Osteoblast (primary cell): ENCODE data around the gene KCTD13. TPM values are rescaled to one million over a fixed set of nuclear protein-coding genes. Genes with fewer than 3 reads are reported as not detected.

Source experiments
- DNase-seq: peaks from one replicate; pipeline ENCODE4 v3.0.0; 2011; ENCODE audit warnings: low spot score, mixed read lengths; ENCODE audit not compliant: insufficient read length; ENCODE audit errors: missing footprints
- H2AFZ ChIP-seq: 2 replicates; pipeline ENCODE4 v1.6.0; 2011; ENCODE audit warnings: mild to moderate bottlenecking, low read length
- H3K27ac ChIP-seq: 2 replicates; pipeline ENCODE4 v1.5.1; 2011; ENCODE audit warnings: mild to moderate bottlenecking, low read depth, low read length, moderate library complexity
- H3K27me3 ChIP-seq: 2 replicates; pipeline ENCODE4 v1.6.0; 2012; ENCODE audit warnings: mild to moderate bottlenecking, control low read depth, inconsistent platforms, low read length, moderate library complexity; ENCODE audit not compliant: insufficient read depth
- H3K36me3 ChIP-seq: 2 replicates; pipeline ENCODE4 v1.5.1; 2011; ENCODE audit warnings: mild to moderate bottlenecking, low read length, control low read depth, moderate library complexity; ENCODE audit not compliant: insufficient read depth
- H3K4me1 ChIP-seq: 2 replicates; pipeline ENCODE4 v1.5.1; 2011; ENCODE audit warnings: mild to moderate bottlenecking, low read length, control low read depth, moderate library complexity; ENCODE audit not compliant: insufficient read depth
- H3K4me2 ChIP-seq: 2 replicates; pipeline ENCODE4 v1.6.0; 2011; ENCODE audit warnings: mild to moderate bottlenecking, low read length; ENCODE audit not compliant: insufficient read depth
- H3K4me3 ChIP-seq: fragments of 200-600 bp; sonication (generic); 3 replicates; pipeline ENCODE4 v1.5.1; 2012; ENCODE audit warnings: mild to moderate bottlenecking, low read length, inconsistent platforms; ENCODE audit not compliant: insufficient read depth
- H3K79me2 ChIP-seq: 2 replicates; pipeline ENCODE4 v1.6.0; 2012; ENCODE audit warnings: mild to moderate bottlenecking, low read length, control low read depth, inconsistent platforms; ENCODE audit not compliant: insufficient read depth
- H3K9me3 ChIP-seq: 2 replicates; pipeline ENCODE4 v1.5.1; 2011; ENCODE audit warnings: low read depth, low read length, control low read depth
- H4K20me1 ChIP-seq: 2 replicates; pipeline ENCODE4 v1.6.0; 2012; ENCODE audit warnings: mild to moderate bottlenecking, low read length, control low read depth; ENCODE audit not compliant: insufficient read depth
- total RNA-seq: library from RNA; depleted of rRNA; stranded (reverse); fragments of >200 nt; gene quantifications from 2 replicates; pipeline ENCODE4 v1.2.3, GENCODE V29; 2012
- TF ChIP-seq, protein P1 (sequence below): IDR thresholded peaks from 2 replicates; pipeline ENCODE4 v1.5.1; 2011; ENCODE audit warnings: mild to moderate bottlenecking, low read depth, low read length, moderate library complexity; ENCODE audit errors: extremely low read depth

KCTD13 gene
- total RNA-seq, 1 donor = 11.9 TPM

DNA sequence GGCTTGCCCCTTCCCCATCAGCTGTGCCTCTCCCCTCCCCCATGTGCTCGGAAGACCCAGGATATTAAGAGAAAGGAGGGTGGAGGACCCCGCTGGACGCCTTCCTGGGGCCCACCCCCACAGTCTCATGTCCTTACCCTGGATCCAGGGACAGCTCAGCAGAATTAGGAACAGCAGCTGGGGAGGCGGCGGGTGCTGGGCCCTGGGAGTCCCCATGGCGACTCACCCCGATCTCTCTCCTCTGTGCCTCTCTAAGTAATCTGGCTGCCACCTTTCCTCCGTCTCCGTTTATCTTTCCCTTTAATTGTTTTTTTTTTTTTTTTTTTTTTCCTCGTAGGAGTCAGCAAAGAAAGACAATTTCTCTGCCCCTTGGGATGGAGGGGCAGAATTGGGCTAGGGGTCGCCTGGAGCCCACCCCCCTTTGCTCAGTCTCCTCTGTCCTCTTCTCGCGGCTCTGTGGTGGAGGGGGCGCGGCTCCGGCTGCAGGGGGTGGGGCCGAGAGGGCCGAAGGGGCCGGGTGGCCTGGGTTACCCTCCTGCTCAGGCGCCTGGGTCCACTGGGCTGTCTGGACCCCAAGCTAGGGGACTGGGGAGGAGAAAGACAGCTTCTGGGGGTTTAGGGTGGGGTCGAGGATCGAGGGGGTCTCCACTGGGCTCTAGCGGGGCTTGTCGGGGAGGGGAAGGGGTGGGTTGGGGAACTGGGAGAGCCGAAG is 27.1 kb downstream of the KCTD13 start:
- H3K36me3 ChIP-seq = peaks cover 3% of the 10 kb centered on the region
- peaks cover 15% of the 10 kb centered on the region for H4K20me1 ChIP-seq
- H3K79me2 ChIP-seq = peaks cover 23% of the 10 kb centered on the region
- peak overlapping the region; percentile 92 for H3K4me2 ChIP-seq
- H2AFZ ChIP-seq = peak overlapping the region; percentile 35
- H3K9me3 ChIP-seq = no peaks in the 10 kb centered on the region
- H3K4me1 ChIP-seq = peaks cover 20% of the 10 kb centered on the region
- no peak overlapping the region for H3K27ac ChIP-seq
- TF ChIP-seq, protein P1, sequence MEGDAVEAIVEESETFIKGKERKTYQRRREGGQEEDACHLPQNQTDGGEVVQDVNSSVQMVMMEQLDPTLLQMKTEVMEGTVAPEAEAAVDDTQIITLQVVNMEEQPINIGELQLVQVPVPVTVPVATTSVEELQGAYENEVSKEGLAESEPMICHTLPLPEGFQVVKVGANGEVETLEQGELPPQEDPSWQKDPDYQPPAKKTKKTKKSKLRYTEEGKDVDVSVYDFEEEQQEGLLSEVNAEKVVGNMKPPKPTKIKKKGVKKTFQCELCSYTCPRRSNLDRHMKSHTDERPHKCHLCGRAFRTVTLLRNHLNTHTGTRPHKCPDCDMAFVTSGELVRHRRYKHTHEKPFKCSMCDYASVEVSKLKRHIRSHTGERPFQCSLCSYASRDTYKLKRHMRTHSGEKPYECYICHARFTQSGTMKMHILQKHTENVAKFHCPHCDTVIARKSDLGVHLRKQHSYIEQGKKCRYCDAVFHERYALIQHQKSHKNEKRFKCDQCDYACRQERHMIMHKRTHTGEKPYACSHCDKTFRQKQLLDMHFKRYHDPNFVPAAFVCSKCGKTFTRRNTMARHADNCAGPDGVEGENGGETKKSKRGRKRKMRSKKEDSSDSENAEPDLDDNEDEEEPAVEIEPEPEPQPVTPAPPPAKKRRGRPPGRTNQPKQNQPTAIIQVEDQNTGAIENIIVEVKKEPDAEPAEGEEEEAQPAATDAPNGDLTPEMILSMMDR = no peak
- peak; percentile 88 for DNase-seq
- peaks cover 8% of the 10 kb centered on the region for H3K27me3 ChIP-seq
- H3K4me3 ChIP-seq = peak overlapping the region; percentile 88

DNA sequence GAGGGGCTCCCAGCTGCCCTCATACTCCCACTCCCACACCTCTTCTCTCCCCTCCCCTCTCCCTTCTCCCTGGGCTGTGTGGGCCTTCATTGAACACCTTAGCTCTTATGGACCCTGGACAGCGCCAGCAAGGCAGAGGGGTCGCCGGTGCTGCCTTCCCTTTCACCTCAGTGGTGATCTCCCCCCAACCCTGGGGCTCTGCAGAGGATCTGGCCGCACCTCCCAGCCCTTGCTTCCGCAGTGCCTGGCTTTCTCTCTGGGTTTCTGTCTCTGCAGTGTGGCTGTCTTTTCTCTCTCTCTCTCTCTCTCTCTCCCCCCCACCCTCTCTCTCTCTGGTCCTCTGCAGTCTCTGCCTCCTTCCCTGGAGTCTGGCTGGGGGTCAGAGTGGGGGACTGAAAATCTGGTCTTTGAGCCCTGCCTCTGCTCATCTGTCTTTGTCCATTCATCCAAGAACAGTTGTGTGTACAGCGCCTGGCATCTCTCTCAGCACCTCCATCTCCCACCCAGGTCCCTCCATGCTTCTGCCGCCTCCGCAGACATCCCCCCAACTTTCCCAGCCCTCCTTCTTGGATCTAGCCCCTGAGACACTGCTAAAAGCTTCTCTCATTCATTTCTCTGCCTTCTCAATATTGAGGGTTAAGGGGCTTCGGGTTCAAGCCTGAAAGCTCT is 27.8 kb downstream of the KCTD13 start:
- Histone ChIP-seq H3K4me3 (peak overlapping the region; percentile 88), H4K20me1 (peaks cover 10% of the 10 kb centered on the region), H3K4me1 (peaks cover 20% of the 10 kb centered on the region), H3K4me2 (peak overlapping the region; percentile 92), H3K27ac (no peak overlapping the region), H3K27me3 (peaks cover 8% of the 10 kb centered on the region), H3K36me3 (no peaks in the 10 kb centered on the region), H2AFZ (no peak overlapping the region), H3K9me3 (no peaks in the 10 kb centered on the region), H3K79me2 (peaks cover 17% of the 10 kb centered on the region)
- TF ChIP-seq, protein P1 = no peak
- peak; percentile 72 for DNase-seq

DNA sequence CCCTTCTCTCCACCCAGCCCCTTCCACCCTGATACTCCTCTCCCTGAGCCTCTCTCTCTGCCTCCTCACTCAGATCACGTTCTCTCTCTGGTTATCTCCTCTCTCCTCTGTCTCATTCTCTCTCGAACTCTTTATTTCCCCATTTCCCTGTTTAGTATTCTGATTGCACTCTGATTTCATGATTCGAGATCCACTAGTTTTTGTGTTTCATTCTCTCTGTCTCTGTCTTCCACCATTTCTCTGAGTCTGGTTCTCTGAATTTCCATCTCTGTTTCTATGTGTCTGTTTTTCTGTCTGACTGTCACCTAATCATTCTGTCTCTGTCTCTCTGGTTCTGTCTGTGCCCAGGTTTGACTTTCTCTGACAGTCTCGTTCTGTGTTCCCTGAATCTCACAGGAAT is 28.7 kb downstream of the KCTD13 start:
- TF ChIP-seq, protein P1 = no peak
- DNase-seq = peak; percentile 21
- H3K79me2 ChIP-seq = peaks cover 14% of the 10 kb centered on the region
- no peak overlapping the region for H2AFZ ChIP-seq
- H3K4me1 ChIP-seq = peaks cover 20% of the 10 kb centered on the region
- H3K27me3 ChIP-seq = peaks cover 8% of the 10 kb centered on the region
- no peak overlapping the region for H3K4me3 ChIP-seq
- H4K20me1 ChIP-seq = peaks cover 10% of the 10 kb centered on the region
- no peaks in the 10 kb centered on the region for H3K36me3 ChIP-seq
- H3K27ac ChIP-seq = no peak overlapping the region
- no peak overlapping the region for H3K4me2 ChIP-seq
- no peaks in the 10 kb centered on the region for H3K9me3 ChIP-seq

DNA sequence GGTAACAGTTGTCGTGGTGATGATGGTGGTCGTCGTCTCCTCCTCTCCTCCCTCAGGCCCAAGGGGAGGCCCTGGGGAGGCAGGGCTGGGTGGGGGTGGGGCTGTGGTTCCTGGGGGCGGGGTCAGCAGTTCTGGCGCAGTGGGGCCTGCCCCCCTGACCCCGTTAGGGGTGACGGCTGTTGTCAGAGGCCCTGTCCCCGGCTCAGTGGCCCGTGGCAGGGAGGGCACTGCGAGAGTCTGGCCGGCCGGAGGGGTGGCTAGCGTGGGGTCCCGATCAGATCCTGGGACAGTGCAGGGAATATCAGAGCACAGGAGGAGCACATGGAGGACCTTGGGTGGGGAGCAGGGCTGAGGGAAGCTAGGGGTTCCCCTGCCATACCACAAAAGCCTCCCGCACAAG is 29.2 kb downstream of the KCTD13 start:
- H3K36me3 ChIP-seq = no peaks in the 10 kb centered on the region
- peaks cover 6% of the 10 kb centered on the region for H4K20me1 ChIP-seq
- peak; percentile 37 for DNase-seq
- peaks cover 18% of the 10 kb centered on the region for H3K4me1 ChIP-seq
- H3K27me3 ChIP-seq = peaks cover 8% of the 10 kb centered on the region
- H3K27ac ChIP-seq = no peak overlapping the region
- H3K79me2 ChIP-seq = peaks cover 9% of the 10 kb centered on the region
- TF ChIP-seq, protein P1 = no peak
- no peaks in the 10 kb centered on the region for H3K9me3 ChIP-seq
- no peak overlapping the region for H3K4me2 ChIP-seq
- H2AFZ ChIP-seq = no peak overlapping the region
- H3K4me3 ChIP-seq = no peak overlapping the region
